MCF 10A (cell line): Measurements from ENCODE around the gene GTSF1L. TPM values are rescaled to one million over a fixed set of nuclear protein-coding genes. Genes with fewer than 3 reads are reported as not detected.
A peak's percentile ranks its signal among the peaks of the same experiment; 100 is the strongest.

ENCODE experiments used
- BruUV-seq: library from RNA; stranded (reverse); fragments of 400-500 nt; replicated peaks from 2 replicates; lab custom pipeline; 2021; lab: Mats Ljungman, UMichigan
- CTCF ChIA-PET: fragments of 300-600 bp; sonication (Branson Sonifier 250); formaldehyde crosslinking; extraction: SDS; loops from one replicate; lab custom pipeline; 2021; ENCODE audit warnings: antibody characterized with exemption, inconsistent platforms; lab: Yijun Ruan, JAX
- POLR2A ChIA-PET: fragments of 300-600, 350-650 bp; sonication (Branson Sonifier 250); formaldehyde crosslinking; extraction: SDS; loops from one replicate; lab custom pipeline; 2020; ENCODE audit warnings: antibody characterized with exemption, inconsistent platforms; lab: Yijun Ruan, JAX
- DNase-seq: peaks from one replicate; pipeline ENCODE4 v3.0.0-alpha.2; 2018; ENCODE audit not compliant: unreplicated experiment
- H3K27ac Mint-ChIP-seq: one replicate; pipeline ENCODE4 v1.8.0; 2022; ENCODE audit warnings: mild to moderate bottlenecking, low read depth, mixed read lengths; ENCODE audit not compliant: unreplicated experiment
- H3K27me3 Mint-ChIP-seq: one replicate; pipeline ENCODE4 v1.8.0; 2022; ENCODE audit warnings: mixed read lengths; ENCODE audit not compliant: insufficient read depth, unreplicated experiment
- H3K36me3 Mint-ChIP-seq: one replicate; pipeline ENCODE4 v1.8.0; 2022; ENCODE audit warnings: mild to moderate bottlenecking, moderate library complexity, mixed read lengths; ENCODE audit not compliant: insufficient read depth, unreplicated experiment
- H3K4me1 Mint-ChIP-seq: one replicate; pipeline ENCODE4 v1.8.0; 2022; ENCODE audit warnings: mixed read lengths; ENCODE audit not compliant: insufficient read depth, unreplicated experiment
- H3K4me3 Mint-ChIP-seq: one replicate; pipeline ENCODE4 v1.8.0; 2022; ENCODE audit warnings: mild to moderate bottlenecking, moderate library complexity, mixed read lengths; ENCODE audit not compliant: unreplicated experiment
- H3K9me3 Mint-ChIP-seq: one replicate; pipeline ENCODE4 v1.8.0; 2022; ENCODE audit warnings: mixed read lengths; ENCODE audit not compliant: unreplicated experiment
- intact Hi-C: fragments of 100-400 bp; cut with micrococcal nuclease; formaldehyde crosslinking; loops from 2 replicates; pipeline ENCODE4 v1.14.1; 2022
- total RNA-seq: library from RNA; stranded (reverse); gene quantifications from 2 replicates; pipeline ENCODE4 v1.2.3, GENCODE V29; 2022
- TF ChIP-seq, protein P1 (sequence below): fragments of 200-600 bp; IDR thresholded peaks from one replicate; pipeline ENCODE4 v1.8.0; 2022; ENCODE audit warnings: antibody characterized with exemption, mild to moderate bottlenecking; ENCODE audit not compliant: unreplicated experiment

GTSF1L gene
- total RNA-seq, 1 experiment from 2014 or later: not detected

- no peak overlapping the region for H3K4me3 Mint-ChIP-seq
- CTCF ChIA-PET: interaction anchor here (0.7 to 16.1 kb wide), 3 partner anchors 85 to 330 kb away, joined by 3 to 521 read pairs (median 3); no protein-coding TSS in a partner anchor
These were observed 28.6 kb upstream of the GTSF1L start for GRCh38 chr20:43755390-43755789.

GRCh38 chr20:43752561-43753301 lies 25.9 kb upstream of the GTSF1L start:
- POLR2A ChIA-PET: interaction anchor here (4.8 kb wide), 1 partner anchor 330 kb away, joined by 18 read pairs; no protein-coding TSS in a partner anchor
- DNase-seq: peak; percentile 82

More at GRCh38 chr20:43755390-43755789, 28.6 kb upstream of the GTSF1L start:
- TF ChIP-seq, protein P1, sequence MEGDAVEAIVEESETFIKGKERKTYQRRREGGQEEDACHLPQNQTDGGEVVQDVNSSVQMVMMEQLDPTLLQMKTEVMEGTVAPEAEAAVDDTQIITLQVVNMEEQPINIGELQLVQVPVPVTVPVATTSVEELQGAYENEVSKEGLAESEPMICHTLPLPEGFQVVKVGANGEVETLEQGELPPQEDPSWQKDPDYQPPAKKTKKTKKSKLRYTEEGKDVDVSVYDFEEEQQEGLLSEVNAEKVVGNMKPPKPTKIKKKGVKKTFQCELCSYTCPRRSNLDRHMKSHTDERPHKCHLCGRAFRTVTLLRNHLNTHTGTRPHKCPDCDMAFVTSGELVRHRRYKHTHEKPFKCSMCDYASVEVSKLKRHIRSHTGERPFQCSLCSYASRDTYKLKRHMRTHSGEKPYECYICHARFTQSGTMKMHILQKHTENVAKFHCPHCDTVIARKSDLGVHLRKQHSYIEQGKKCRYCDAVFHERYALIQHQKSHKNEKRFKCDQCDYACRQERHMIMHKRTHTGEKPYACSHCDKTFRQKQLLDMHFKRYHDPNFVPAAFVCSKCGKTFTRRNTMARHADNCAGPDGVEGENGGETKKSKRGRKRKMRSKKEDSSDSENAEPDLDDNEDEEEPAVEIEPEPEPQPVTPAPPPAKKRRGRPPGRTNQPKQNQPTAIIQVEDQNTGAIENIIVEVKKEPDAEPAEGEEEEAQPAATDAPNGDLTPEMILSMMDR: no peak
- no TSS peak for BruUV-seq
- Mint-ChIP-seq H3K27me3 (no peaks in the 10 kb centered on the region), H3K36me3 (no peaks in the 10 kb centered on the region), H3K9me3 (no peaks in the 10 kb centered on the region), H3K27ac (no peak overlapping the region), H3K4me1 (peaks cover 17% of the 10 kb centered on the region)
- intact Hi-C loops: loop anchor here (10.0 kb wide), 1 partner anchor 89 kb away; no protein-coding TSS in a partner anchor
- peak; percentile 61 for DNase-seq
- POLR2A ChIA-PET: interaction anchor here (0.6 to 0.9 kb wide), 4 partner anchors 21 to 280 kb away, joined by 3 to 4 read pairs (median 4); no protein-coding TSS in a partner anchor

GRCh38 chr20:43752051-43752360 lies 25.2 kb upstream of the GTSF1L start:
- TF ChIP-seq, protein P1: no peak
- DNase-seq: no peak
- Mint-ChIP-seq H3K36me3 (no peaks in the 10 kb centered on the region), H3K4me1 (peaks cover 14% of the 10 kb centered on the region), H3K4me3 (no peak overlapping the region), H3K9me3 (no peaks in the 10 kb centered on the region), H3K27ac (no peak overlapping the region), H3K27me3 (no peaks in the 10 kb centered on the region)
- no TSS peak for BruUV-seq
- intact Hi-C loops: loop anchor here (10.0 kb wide), 1 partner anchor 93 kb away; no protein-coding TSS in a partner anchor
- ChIA-PET POLR2A (interaction anchor here (2.1 to 4.8 kb wide), 2 partner anchors 328 to 331 kb away, joined by 11 to 18 read pairs; no protein-coding TSS in a partner anchor), CTCF (interaction anchor here (0.6 to 16.1 kb wide), 17 partner anchors 13 to 720 kb away, joined by 3 to 521 read pairs (median 16); partner anchors contain the start of gene GTSF1L)

More at GRCh38 chr20:43752561-43753301, 25.9 kb upstream of the GTSF1L start:
- no peak overlapping the region for H3K4me3 Mint-ChIP-seq
- intact Hi-C loops: loop anchor here (10.0 kb wide), 1 partner anchor 92 kb away; no protein-coding TSS in a partner anchor
- no peaks in the 10 kb centered on the region for H3K9me3 Mint-ChIP-seq
- BruUV-seq: no TSS peak
- CTCF ChIA-PET: interaction anchor here (0.6 to 16.1 kb wide), 8 partner anchors 12 to 1462 kb away, joined by 3 to 521 read pairs (median 42); no protein-coding TSS in a partner anchor
- H3K27me3 Mint-ChIP-seq: no peaks in the 10 kb centered on the region
- H3K27ac Mint-ChIP-seq: peak overlapping the region; percentile 23
- H3K4me1 Mint-ChIP-seq: peaks cover 14% of the 10 kb centered on the region
- H3K36me3 Mint-ChIP-seq: no peaks in the 10 kb centered on the region
- TF ChIP-seq, protein P1: no peak
